H1 (cell line): ENCODE data around the gene GEMIN7. TPM values are rescaled to one million over a fixed set of nuclear protein-coding genes. Genes with fewer than 3 reads are reported as not detected.

Source experiments
- CREB1 ChIP-seq: IDR thresholded peaks from 2 replicates; pipeline ENCODE4 v1.6.1; 2012; ENCODE audit warnings: inconsistent platforms
- KDM1A ChIP-seq: fragments of 200-600, 300-600 bp; sonication (generic); IDR thresholded peaks from 2 replicates; pipeline ENCODE4 v1.7.1; 2016; ENCODE audit warnings: mild to moderate bottlenecking, low read length, borderline replicate concordance
- MAFK ChIP-seq: IDR thresholded peaks from 2 replicates; pipeline ENCODE4 v1.6.1; 2012; ENCODE audit warnings: low read depth, mild to moderate bottlenecking, improper control_type of control experiment, low read length
- POU5F1 ChIP-seq: IDR thresholded peaks from 2 replicates; pipeline ENCODE4 v1.6.1; 2011; ENCODE audit warnings: low read depth, mild to moderate bottlenecking, low read length, moderate library complexity
- RAD21 ChIP-seq, 2 experiments: IDR thresholded peaks in 1 of 2; conservative IDR thresholded peaks in 1 of 2; 2 replicates each; pipeline ENCODE4 v1.6.1; 2011; ENCODE audit warnings: low read depth in 2 of 2, low read length in 2 of 2, improper control_type of control experiment in 1 of 2, inconsistent platforms in 1 of 2, mild to moderate bottlenecking in 1 of 2, moderate library complexity in 1 of 2
- TEAD4 ChIP-seq: IDR thresholded peaks from 2 replicates; pipeline ENCODE4 v1.6.1; 2012; ENCODE audit warnings: low read depth, low read length, inconsistent platforms, mixed read lengths
- polyA plus RNA-seq, 7 experiments: library from polyadenylated mRNA; depleted of rRNA in 3 of 7; stranded (reverse) in 5 of 7; unstranded in 2 of 7; fragments of >200 nt in 5 of 7; fragments of 200-250 nt in 2 of 7; gene quantifications; 1 replicate in 5 of 7; 2 replicates in 1 of 7; 4 replicates in 1 of 7; pipeline versions ENCODE4 v1.2.1 to v1.2.3, GENCODE V29; 2011 to 2013; ENCODE audit warnings: missing spikeins in 2 of 7, mixed read lengths in 2 of 7
- total RNA-seq: library from RNA; stranded (reverse); fragmentation: NEBNext Ultra II Directional; extraction: Animal tissue kit (Norgen Biotek cat#: 25700); gene quantifications from 2 replicates; pipeline ENCODE4 v1.2.1, GENCODE V29; 2021
- TF ChIP-seq, protein P1 (sequence below), 3 experiments: IDR thresholded peaks; 1 replicate in 2 of 3; 2 replicates in 1 of 3; pipeline versions ENCODE4 v1.5.1 to v1.6.1; 2011; ENCODE audit warnings: low read length in 3 of 3, mild to moderate bottlenecking in 3 of 3, inconsistent platforms in 2 of 3, low read depth in 1 of 3, moderate library complexity in 1 of 3; ENCODE audit not compliant: insufficient read depth in 1 of 3; ENCODE audit errors: control extremely low read depth in 1 of 3
- TF ChIP-seq, protein P2 (sequence below): IDR thresholded peaks from 2 replicates; pipeline ENCODE4 v1.6.1; 2011; ENCODE audit warnings: low read length, improper control_type of control experiment
- TF ChIP-seq, protein P3 (sequence below): IDR thresholded peaks from 2 replicates; pipeline ENCODE4 v1.6.1; 2011; ENCODE audit warnings: low read depth, mild to moderate bottlenecking, low read length; ENCODE audit not compliant: insufficient read depth

GEMIN7 gene
- total and polyA plus RNA-seq, 2 of the 8 experiments (the other 6 are each of a cell fraction or from before 2014, with no cell fraction given) = 48.0 to 91.6 TPM

DNA sequence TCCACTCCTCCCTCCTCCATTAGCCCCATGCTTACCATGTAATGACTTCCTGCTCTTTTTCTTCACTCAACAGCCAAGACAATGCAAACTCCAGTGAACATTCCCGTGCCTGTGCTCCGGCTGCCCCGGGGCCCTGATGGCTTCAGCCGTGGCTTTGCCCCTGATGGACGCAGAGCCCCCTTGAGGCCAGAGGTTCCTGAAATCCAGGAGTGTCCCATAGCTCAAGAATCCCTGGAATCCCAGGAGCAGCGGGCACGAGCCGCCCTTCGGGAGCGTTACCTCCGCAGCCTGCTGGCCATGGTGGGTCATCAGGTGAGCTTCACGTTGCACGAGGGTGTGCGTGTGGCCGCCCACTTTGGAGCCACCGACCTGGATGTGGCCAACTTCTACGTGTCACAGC is 11.0 kb downstream of the GEMIN7 start (continued):
- TF ChIP-seq, protein P1, sequence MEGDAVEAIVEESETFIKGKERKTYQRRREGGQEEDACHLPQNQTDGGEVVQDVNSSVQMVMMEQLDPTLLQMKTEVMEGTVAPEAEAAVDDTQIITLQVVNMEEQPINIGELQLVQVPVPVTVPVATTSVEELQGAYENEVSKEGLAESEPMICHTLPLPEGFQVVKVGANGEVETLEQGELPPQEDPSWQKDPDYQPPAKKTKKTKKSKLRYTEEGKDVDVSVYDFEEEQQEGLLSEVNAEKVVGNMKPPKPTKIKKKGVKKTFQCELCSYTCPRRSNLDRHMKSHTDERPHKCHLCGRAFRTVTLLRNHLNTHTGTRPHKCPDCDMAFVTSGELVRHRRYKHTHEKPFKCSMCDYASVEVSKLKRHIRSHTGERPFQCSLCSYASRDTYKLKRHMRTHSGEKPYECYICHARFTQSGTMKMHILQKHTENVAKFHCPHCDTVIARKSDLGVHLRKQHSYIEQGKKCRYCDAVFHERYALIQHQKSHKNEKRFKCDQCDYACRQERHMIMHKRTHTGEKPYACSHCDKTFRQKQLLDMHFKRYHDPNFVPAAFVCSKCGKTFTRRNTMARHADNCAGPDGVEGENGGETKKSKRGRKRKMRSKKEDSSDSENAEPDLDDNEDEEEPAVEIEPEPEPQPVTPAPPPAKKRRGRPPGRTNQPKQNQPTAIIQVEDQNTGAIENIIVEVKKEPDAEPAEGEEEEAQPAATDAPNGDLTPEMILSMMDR (IDR thresholded peaks at IDR 0.05; ENCODE audit: control extremely low read depth in 1 of 3, insufficient read depth in 1 of 3, low read depth in 1 of 3, low read length in 3 of 3) = peak; percentile 40 to 57 (median 48); a peak in 3 of 4 replicates
- TF ChIP-seq RAD21 (IDR thresholded peaks at IDR 0.05 in 1 of 2, conservative IDR thresholded peaks at IDR 0.05 in 1 of 2; ENCODE audit: low read depth in 2 of 2, low read length in 2 of 2) (peak; percentile 40 to 51), POU5F1 (no peak), TEAD4 (peak; percentile 90), CREB1 (no peak), MAFK (no peak), KDM1A (no peak)
- TF ChIP-seq, protein P2, sequence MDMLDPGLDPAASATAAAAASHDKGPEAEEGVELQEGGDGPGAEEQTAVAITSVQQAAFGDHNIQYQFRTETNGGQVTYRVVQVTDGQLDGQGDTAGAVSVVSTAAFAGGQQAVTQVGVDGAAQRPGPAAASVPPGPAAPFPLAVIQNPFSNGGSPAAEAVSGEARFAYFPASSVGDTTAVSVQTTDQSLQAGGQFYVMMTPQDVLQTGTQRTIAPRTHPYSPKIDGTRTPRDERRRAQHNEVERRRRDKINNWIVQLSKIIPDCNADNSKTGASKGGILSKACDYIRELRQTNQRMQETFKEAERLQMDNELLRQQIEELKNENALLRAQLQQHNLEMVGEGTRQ = no peak
- TF ChIP-seq, protein P3, sequence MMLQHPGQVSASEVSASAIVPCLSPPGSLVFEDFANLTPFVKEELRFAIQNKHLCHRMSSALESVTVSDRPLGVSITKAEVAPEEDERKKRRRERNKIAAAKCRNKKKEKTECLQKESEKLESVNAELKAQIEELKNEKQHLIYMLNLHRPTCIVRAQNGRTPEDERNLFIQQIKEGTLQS = no peak
- TF ChIP-seq, all 59 proteins: peak for 5
